GM21529 (cell line): ENCODE data around the gene SENP1.
"Not testable (repeated sequence)": the region's sequence is repeated elsewhere in the genome, so short reads cannot be mapped to it uniquely, and the experiment has no call there.

Experiments used
- ATAC-seq: cut with Tn5 transposase; IDR thresholded peaks from one replicate; pipeline ENCODE4 v1.9.1; 2021; ENCODE audit not compliant: unreplicated experiment

The SENP1 gene

DNA sequence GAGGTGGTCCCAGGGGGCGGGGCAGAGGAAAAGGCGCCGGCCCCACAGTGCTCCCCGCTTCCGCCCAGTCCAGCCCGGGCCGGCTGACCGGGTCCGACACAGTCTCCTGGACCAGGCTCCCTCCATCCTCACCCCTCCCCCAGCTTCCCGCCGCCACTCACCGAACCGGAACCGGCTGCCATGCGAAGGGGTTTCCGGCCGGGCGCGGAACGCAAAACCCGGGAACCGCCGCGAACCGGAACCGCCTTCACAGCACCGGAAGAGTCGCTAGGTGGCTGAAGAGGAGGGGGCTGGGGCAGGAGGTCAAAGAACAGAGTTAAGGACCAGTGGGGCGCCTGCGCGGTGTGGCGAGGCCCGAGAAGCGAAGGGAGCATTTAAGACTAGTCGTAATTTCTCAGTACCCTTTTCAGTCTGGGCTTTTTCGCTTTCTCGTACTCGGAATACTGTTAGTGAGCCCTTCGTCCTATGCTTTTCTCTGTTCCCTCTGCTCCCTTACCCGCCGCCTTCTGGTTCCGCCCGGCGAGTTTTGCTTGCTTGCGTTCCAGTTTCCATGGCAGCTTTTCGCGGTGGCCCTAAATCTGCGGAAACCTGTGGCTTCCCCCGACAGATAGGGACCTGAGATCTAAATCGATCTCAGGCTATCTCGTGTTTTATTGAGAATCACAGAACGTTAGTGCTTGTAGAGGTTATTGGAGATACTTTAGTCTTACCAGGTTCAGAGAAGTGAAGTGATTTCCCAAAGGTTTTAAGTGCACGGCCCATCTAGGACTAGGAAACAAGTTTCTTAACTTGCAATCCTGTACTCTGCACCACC lies at the start of gene SENP1:
SENP1 (minus strand) TSS at position 213 of the 814 bp plus-strand sequence. CDS start 4,607 bp downstream, outside the sequence.
- ATAC-seq: peak; percentile 62

DNA sequence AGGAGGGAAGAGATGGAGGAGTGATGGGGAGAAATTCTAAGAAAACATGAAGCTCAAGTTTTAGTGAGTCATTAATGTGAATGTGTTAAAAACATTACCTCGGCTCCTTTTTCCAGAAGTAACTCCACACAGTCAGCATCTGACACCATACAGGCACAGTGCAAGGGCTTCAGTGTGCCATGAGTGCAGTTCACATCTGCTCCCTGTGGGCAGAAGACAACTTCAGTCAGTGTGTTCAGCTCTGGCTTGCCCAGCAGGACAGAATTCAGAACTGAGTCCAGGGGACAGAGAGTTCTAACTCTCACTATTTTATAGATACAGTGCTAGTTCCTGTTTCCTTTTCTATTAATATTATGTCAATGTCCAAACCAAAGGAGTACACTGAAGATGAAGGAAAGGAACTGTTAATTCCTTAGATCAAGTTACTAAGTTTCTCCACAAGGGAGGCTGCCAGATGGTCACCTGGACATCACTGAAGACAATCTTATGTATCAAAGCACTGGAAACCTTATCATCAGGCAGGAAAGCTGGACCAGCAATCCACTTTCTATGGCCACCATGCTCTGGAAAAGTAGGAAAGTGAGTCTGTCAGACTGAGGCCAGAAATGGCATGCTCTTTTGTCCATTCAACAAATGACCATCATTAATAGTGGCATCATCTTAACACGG lies 45.4 kb upstream of the SENP1 start:
- no peak for ATAC-seq

DNA sequence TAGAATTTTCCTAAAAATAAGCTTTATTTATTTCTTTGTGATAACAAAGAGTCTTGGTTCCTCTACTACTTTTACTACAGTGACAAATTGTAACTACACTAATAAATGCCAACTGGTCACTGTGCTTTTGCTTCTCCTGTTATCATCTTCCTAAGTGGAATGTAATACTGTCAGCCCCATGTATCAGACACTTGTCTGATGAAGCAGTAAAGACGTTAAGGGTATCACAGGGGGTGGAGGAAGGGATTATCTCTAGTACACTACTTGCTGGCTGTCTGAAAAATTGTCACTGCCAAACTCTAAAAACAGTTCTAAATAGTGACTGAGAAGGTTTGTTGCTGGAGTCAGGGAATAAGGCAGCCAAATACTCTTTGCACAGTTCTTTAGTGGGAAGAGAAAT lies 40.1 kb upstream of the SENP1 start:
- no peak for ATAC-seq

DNA sequence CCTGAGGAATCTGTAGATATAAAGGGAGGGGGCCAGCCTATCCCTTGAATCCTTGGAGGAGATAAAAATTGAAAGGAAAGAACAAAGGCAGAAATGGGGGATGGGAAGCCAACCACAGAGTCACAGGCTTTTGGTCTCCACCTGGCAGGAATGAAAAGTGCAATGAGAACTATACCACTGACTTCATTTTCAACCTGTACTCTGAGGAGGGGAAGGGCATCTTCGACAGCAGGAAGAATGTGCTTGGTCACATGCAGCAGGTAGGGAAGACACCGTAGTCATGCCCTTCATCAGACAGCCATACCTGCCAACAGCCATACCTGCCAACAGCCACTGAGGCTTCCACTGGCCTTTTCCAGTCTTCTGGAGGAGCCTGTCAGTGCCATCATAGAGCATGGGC lies 38.0 kb upstream of the SENP1 start:
- no peak for ATAC-seq

DNA sequence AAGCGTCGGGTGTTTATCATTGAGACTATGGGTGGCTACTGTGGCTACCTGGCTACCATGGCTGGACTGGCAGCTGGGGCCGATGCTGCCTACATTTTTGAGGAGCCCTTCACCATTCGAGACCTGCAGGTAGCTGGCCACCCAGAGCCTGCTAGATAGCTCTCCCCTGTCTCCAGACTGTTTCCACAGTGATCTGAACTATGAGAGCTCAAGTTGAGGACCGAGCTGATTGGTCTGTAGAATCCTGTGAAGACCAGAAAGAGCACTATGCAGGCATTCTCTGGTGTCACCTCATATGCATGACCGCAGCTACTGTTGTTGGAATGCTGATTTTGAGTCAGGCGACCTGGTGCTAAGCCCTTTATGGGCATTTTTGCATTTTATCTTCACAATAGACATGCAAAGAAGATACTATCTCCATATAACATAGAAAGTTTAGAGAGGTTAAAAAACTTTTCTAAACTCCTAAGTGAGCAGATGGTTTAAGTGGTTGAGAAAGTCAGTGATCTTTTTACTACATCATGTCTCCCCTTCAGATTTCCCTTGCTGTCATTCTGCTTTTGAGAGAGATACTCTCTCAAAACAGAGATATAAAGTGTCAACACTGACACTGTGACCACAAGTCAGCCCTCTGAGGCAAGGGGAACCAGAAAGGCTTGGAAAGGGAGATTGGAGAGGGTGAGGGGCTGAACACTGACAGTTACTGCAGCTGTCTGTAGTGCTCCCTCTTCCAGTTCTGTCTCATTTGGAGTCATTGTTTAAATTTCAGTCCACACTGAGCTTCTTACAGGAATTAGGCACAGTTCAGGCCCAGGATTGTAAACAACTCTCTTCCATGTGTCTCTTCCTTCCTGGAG lies 37.2 kb upstream of the SENP1 start:
- ATAC-seq: no peak

DNA sequence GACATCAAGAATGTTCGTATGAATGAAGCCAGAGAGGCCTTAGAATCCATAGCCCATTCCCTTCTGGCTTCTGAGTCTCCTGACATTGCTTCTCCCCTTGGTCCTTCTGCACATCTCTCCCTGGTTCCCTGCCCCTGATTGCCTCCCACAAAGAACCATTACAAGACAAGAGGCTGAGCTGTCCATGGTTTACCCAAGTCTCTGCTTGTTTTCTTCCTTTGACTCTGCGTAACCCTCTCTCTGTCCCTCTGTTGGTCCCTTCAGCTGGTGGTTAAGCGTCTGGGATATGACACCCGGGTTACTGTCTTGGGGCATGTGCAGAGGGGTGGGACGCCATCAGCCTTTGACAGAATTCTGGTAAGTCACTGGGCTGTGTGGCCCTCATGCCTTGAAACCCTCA lies 29.1 kb upstream of the SENP1 start:
- no peak for ATAC-seq

DNA sequence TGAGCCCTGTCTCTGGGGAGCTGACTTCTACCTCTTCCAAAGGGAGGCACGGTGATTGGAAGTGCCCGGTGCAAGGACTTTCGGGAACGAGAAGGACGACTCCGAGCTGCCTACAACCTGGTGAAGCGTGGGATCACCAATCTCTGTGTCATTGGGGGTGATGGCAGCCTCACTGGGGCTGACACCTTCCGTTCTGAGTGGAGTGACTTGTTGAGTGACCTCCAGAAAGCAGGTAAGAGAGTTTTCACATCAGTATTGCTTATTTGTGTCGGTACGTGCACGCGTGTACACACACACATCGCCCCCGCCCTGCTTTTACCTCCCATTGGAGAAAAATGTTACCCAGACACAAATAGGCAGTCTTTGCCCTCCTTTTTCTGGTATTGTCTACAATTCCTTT lies 26.9 kb upstream of the SENP1 start:
- no peak for ATAC-seq

DNA sequence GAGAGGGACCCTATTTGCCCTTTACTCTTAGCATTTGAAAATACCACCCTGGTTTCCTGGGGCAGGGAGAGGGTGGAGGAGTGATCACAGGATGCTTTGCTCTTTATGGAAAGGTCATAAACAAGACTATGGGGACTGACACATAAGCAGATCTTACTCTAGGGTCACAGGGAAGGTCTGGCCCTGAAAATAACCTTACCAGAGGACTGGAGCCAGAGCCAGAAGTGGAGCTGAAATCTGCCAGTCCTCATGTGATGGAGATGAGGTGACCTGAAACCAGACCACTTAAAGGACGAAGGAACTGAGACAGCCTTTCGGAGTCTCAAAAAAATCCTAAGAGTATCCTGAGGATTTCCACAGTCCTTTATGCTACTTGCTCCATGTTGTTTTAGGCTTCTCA lies 25.6 kb upstream of the SENP1 start:
- ATAC-seq: no peak

DNA sequence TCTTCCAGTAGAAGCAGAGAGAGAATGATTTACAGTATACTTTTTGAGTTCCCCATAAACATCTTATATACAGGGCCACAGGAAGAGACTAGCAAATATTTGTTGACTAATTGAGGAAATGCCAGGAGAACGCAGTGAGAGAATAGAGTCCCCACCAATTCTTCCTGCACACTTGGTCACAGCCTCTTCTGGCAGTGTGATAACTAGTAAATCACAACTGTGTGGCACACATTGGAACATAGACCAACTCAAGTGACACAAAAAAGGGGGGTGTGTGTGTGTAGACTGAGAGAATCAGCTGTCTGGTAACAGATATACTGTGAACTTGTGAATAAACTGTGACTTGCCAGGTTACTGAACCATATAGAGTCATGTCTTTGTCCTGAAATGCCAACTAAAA lies 23.5 kb upstream of the SENP1 start:
- ATAC-seq: no peak

DNA sequence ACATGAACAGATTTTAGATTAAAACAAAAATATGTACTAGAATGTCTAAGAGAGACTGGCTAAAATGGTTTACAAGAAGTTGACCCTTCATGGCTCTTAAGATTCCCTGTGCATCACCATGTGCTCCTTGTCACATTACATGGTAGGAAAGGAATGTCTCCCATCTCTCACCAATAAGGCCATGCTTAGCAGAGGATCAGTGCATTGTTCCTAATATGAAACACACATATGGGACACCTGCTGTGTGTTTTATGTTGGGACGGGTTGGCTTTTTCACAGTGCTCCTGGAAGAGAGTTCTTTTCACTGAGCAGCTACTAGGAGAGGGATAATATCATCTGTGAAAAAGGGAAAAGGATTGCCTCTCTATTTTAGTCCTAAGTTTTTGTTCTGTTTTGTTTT lies 22.9 kb upstream of the SENP1 start:
- ATAC-seq: no peak

DNA sequence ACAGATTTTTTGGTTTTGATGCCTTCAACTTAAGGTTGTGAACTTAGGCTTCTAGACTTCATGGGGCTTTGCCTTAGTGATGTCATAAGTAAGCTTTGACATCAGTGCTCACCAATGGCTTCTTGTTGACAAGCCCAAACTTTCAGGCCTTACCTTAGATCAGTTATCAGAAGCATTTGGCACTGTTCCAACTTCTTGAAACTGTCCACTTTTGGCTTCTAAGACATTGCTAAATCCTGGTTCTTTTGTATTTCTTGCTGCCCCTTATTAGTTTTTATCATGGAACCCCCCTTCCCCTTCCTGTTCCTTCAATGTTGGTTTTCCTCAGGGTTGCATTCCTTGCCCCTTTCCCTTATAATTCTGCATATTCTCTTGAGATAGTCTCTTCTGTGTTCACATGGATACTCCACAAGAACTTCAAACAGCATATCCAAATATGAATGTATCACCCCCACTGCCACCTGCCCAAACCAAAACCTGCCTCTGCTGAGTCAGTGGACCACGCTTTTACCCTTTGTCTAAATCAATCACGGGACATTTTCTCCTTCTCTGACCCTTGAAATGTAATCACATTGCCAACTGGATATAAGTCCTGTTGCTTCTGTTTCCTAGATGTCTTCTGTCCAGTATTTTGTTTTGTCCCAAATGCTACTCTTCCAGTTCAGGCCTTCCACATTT lies 21.2 kb upstream of the SENP1 start:
- ATAC-seq: no peak

DNA sequence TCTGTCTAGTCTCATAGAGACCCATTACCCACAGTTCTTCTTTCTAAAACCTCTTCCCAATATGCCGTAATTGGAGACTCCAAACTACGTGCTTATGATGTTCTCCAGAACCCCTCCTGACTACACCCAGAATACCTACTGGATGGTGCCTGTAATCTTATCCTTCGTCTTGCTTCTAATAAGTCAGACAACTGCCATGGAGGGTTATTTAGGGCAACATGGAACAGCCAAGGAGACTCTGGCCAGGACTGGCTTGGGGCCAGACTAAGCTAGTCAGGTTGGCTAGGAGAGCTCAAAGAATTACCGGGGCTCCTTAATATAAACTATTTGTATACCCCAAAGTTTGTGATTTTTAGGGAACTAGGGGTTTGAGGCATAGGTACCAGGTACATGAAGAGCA lies 20.1 kb upstream of the SENP1 start:
- no peak for ATAC-seq

DNA sequence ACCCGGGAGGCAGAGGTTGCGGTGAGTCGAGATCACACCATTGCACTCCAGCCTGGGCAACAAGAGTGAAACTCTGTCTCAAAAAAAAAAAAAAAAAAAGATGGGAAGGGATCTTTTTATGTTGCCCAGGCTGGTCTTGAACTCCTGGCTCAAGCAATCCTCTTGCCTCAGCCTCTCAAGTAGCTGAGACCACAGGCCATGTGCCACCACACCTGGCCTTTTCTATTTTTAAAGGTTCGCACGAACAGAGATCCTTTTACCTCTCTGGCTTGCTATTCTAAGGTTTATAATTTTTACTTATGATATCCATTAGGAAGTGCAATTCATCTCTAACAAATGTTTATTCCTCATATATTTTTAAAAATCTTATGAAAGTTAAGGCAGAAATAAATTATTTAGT lies 19.7 kb upstream of the SENP1 start:
- ATAC-seq: not testable (repeated sequence)

DNA sequence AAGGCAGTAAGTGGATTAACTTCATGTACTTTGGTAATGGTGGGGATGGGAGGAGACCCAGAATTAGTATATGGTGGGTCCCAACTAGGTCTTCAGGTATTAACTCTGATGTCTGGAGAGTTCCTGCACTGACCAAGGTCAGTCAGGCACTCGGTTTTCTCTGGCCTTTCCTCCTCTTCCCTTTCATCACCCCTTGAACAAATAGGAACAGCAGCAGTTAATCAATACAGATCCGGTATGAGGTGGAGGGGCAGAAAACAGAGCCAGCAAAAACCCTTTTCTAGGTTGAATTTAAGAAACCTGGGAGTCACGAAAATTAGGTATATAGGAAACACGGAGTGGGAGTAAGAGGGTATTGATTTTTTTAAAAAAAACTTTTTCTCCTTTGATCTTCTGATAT lies 17.3 kb upstream of the SENP1 start:
- ATAC-seq: no peak

DNA sequence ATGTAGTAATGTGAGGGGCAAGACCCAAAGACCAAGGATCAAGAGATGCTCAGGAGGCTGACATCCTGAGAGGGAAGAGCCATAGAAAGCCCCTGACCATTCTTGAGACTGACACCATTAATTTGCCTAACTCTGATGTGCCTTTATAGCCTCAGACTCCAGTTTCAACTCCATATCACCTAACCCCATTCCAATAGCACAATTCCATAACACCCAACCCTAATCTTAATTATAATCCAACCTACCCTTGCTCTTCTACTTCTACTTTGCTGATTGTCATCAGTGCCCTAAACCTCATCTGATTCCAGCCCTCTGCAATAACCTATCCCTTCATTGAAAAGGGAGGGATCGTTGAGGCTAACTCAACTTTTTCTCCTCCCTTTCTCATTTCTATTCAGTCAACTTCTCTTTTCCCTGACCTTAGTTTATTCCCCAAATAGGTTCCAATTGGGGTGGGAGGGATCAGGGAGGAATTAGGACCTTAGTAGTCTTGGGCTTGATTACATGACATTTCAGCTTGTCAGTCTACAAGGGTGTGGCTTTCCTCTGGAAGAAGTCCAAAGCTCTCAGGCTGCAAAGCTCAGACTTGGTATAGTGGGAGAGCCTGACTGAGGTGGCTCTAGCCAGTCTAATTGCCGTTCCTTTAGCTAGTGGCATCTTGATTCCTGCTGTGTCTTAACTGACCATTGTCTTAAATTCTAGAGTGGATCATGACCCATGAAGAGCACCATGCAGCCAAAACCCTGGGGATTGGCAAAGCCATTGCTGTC lies 16.4 kb upstream of the SENP1 start:
- ATAC-seq: no peak

DNA sequence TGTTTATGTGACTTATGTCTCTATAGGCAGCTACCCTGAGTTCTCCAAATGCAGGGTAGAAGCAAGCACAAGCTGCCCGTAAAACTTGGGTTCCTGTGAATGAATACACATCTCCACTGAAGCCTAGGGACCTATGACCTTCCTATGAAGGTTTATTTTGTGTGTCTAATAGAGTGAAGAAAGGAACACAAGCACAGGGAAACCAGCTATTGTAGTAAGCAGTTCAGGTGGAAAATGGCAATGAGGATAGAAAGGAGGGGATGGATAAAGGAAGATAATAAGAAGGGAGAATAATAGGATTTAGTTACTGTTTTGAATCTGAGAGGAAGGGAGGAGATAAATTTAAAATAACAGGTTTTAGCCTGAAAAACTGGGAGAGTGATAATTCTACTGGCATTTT lies 15.6 kb upstream of the SENP1 start:
- ATAC-seq: no peak

DNA sequence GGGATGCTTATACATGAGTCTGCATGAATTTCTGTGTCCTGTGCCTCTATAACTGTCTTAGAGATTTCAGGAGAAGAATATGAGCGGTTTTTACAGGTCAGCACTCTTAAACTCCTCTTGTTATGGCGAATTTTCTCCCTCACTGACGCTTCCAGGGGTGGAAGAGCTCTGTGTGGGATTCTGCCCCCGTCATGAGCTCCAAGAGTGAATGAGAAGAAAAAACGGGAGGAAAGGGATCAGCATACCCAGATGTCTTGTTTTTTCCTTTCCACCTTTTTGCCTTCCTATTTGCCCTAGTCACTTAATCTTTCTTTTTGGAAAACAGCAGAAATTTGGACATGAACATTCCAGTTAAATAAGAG lies 13.9 kb upstream of the SENP1 start:
- peak; percentile 4 for ATAC-seq

DNA sequence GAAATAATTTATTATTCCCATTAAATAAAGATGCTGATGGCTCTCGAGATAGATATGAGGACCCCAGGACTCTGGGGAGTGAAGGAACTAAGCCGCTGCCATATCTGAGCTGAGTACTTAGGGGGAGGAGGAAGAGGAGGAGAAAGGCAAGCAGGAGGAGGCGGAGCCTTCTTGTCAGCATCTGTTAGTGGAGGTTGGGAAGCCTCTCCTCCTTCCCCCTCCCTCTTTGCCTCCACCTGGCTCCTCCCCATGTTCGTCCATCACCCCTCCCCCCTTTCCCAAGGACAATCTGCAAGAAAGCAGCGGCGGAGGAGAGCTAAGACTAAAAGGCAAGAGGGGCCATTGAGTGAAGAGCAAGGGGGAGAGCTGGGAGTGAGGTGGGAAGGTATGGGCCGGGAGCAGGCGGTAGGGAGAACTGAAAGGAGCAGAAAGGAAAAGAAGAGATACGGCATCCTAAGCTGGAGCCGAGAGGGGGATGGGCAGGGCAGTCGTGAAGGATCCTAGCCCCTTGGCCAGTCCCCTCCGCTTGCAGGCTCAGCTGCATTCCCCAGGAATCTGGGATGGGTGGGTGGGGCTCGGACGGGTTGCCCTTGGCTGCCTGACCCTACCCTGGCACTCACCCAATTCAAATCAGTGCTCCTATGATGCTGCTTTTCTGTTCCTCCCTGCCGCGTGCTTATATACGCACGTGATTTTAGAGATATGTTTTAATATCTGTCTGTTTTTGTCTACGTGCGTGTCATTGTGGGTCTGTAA lies 13.4 kb upstream of the SENP1 start, which contains the start of gene PFKM:
PFKM (plus strand) TSS at position 287 of the 756 bp plus-strand sequence. CDS start 3,411 bp downstream, outside the sequence.
- ATAC-seq: peak; percentile 100

DNA sequence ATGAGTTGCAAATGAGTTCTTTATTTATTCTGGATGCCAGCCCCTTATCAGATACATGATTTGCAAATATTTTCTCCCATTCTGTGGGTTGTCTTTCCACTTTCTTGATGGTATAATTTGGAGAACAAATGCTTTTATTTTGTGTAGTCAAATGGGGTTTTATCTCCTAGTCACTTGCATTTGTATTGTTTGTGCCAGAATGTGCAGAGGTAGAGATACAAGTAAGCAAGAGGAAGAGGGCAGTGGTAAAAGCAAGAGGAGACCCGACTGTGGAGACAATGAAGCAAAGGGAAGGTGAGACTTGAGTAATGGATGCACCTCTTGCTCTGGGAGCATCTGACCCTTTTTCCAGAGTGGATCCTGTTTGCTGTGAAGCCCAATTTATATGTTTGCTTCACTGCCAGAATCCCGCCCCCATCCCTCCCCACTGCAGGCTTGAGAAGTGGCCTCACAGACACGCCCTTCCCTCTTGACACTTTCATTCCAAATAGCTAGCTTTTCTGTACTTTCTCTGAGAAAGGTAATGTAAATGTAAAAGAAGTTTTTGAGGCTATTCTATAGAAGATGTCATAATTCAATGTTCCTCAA lies 12.5 kb upstream of the SENP1 start:
- no peak for ATAC-seq
